WI38 (cell line): Measurements from ENCODE around the gene TALDO1.

ENCODE experiments used
- H3K4me3 ChIP-seq: 2 replicates; pipeline ENCODE4 v1.5.1; 2011; ENCODE audit warnings: low read depth, mild to moderate bottlenecking, control low read depth, low read length
- TF ChIP-seq, protein P1 (sequence below): IDR thresholded peaks from 2 replicates; pipeline ENCODE4 v1.5.1; 2012; ENCODE audit warnings: low read depth, mild to moderate bottlenecking, control low read depth, low read length

The TALDO1 gene

DNA sequence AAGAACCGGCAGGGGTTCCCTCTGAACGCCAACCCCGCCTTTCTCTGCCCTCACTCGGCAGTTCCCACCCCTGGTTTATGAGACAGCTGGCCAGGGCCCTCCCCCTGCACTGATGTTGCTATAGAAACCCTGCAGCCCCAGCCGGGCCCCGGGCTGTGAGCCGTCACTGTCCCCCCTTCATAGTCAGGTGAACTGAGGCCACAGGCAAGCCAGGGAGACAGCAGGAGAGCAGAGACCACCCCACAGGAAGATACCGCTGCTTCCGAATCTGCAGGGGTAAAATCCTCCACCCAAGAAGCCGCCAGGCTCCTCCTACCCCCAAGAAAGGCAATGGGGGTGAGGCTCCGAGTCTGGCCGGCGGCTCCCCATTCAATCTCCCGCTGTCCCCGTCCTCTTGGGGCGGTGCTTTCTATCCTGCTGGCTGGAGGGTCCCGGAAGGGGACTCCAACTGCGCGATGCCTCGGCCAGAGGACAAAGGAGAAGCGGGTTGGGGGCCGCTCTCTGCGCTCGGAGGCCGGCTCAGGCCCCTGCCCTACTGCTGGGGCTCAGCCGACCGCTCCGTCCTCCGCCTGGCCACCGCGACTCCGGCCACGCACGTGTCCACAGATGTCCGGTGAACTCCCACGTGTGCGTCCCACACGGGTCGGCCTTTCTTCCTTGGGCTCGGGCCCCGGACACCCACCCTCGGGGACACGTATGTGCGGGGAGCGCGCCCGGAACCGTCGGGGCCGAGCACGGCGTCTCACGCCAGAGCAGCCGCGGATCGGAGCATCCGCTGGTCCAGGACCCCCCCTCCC lies 50.2 kb downstream of the TALDO1 start:
- TF ChIP-seq, protein P1, sequence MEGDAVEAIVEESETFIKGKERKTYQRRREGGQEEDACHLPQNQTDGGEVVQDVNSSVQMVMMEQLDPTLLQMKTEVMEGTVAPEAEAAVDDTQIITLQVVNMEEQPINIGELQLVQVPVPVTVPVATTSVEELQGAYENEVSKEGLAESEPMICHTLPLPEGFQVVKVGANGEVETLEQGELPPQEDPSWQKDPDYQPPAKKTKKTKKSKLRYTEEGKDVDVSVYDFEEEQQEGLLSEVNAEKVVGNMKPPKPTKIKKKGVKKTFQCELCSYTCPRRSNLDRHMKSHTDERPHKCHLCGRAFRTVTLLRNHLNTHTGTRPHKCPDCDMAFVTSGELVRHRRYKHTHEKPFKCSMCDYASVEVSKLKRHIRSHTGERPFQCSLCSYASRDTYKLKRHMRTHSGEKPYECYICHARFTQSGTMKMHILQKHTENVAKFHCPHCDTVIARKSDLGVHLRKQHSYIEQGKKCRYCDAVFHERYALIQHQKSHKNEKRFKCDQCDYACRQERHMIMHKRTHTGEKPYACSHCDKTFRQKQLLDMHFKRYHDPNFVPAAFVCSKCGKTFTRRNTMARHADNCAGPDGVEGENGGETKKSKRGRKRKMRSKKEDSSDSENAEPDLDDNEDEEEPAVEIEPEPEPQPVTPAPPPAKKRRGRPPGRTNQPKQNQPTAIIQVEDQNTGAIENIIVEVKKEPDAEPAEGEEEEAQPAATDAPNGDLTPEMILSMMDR, result no peak
- peak overlapping the region; percentile 79 for H3K4me3 ChIP-seq

DNA sequence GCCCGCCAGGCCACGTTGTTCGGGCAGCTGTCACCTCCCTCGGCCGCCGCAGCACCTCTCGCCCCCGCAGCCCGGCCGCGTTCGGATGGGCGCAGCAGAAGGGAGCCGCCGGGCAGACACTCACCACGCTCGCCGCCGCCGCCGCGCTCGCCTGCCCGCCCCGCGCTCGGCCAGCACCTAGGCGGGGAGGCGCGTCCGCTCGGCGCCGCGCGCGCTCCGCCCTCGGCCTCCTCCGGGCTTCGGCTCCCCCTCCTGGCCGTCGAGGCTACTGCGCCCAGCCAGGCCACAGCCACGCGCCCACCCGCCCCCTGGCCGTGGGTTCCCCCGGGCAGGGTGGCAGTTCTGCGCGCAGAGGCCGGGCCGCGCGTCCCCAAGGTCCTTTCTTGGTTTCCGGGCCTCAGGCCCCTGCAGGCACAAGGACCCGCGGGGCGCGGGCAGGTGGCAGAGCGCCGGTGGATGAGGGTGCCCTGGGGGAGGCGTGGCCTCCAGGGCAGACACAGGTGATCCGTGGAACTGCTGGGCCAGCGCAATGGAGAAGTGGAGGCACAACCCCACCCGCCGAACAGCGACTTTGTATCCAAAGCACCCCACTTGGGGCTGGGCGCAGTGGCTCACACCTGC lies 50.9 kb downstream of the TALDO1 start, which contains the start of gene SLC25A22:
TSS of gene SLC25A22 (minus strand) at position 189 of the 621 bp plus-strand sequence. CDS start 3,275 bp downstream, outside the sequence.
- peak within 1 kb of the TSS; percentile 79 for H3K4me3 ChIP-seq
- TF ChIP-seq, protein P1, result peak; percentile 67

DNA sequence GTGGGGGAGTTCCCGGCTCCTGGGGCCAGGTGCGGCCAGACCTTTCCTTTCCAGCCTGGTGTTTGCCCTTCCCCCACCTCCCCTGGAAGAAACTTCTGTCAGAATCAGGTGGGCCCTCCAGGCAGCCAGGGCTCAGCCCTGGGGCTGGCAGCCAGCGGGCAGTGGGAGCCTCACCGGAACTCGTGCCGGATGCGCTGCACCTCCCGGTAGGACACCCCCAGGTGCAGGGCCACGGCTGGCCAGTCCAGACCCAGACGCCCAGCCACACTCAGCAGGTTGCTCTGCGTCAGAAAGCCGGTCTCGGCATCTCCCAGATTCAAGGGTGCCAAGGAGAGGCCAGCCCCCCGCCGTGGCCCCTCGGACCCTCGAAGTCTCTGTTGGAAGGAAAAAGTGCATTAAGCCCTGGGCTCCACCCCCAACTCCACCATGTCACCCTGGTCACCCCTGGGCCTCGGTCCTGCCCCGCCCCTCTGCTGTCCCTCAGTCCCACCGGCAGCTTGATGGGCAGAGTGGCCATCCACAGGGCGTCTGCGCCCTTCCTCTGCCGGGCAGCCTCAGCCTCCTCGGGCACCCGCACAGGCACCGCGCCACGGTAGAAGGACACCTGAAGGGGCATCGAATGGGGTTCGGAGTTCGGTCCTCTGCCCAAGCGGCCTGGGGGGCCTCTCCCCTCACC lies 52.5 kb downstream of the TALDO1 start:
- TF ChIP-seq, protein P1, result no peak
- H3K4me3 ChIP-seq, result no peak overlapping the region

DNA sequence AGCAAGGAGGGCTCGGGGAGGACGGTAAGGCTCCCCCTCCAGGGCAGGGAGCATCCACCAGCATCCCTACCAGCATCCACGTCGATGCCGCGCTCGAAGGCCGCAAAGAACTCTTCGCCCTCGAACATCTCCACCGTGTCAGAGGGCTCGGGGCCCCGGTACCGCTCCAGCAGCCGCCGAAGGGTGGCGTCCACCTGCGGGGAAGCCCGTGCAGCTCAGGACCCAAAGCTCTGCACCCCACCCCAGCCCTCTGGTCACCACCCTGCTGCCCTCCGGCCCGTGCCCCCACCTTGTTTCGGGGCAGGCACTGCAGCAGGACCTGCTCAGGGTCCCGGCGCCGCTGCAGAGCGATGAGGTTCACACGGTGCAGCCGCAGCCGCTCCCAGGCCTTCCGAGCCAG lies 53.2 kb downstream of the TALDO1 start:
- no peak overlapping the region for H3K4me3 ChIP-seq

DNA sequence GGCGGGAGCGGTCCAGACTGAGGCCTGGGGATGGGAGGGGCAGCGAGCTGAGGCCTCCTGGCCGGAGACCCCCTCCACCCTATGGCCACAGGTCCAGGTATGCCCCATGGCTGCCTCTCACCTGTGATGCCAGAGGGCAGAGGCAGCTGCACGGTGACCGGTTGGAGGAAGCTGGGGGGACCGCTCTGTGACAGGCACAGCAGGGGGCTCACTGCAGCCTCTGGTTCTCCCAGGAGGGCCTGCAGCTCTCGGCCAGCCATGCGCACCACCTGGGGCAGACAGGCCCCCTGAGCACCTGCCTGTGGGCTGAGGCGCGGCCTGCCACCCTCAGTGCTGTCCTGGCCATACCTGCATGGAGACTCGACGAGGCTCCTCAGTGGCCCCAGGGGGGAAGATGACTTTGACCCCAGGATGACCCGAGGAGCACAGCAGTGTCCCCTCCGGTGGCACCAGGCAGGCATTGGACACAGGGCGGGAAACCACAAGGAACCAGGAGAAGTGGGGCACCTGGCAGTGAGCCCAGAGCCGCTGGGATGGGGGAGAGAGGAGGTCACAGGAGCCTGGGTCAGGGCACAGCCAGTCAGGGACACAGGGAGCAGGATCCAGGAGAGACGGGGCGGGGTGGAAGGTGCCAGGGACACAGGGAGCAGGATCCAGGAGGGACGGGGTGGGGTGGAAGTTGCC lies 54.0 kb downstream of the TALDO1 start:
- no peak overlapping the region for H3K4me3 ChIP-seq
- TF ChIP-seq, protein P1, result no peak

More for the DNA sequence above, 53.2 kb downstream of the TALDO1 start:
- TF ChIP-seq, protein P1, result no peak

DNA sequence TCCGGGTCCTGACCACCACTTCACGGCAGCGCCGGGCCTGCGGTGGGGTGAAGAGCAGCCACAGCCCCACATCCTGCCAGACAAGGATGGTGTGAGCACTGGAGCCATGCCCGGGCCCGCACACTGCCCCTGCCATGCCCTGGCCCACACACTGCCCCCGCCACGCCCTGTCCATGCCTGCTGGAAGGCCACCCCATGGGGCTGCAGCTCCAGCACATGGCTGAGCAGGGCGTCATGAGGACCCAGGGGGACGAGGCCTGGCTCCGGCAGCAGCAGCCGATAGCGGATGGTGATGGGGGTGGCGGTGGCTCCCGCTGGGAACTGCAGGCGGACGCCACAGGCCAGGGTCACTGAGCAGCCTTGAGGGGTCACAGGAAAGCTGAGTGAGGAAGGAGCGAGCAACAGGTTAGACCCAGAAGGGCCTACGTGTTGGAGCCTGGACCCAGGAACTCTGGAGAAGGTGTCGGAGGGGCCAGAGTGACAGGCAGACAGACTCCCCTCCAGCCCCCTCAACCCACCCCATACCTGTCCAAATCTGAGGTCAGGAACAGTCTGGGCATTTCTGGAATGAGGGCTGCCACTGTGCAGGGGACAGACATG lies 54.9 kb downstream of the TALDO1 start:
- no peak overlapping the region for H3K4me3 ChIP-seq
- TF ChIP-seq, protein P1, result no peak
